Measurements from ENCODE around the gene MAGEA8.
"Not testable (repeated sequence)": the region's sequence is repeated elsewhere in the genome, so short reads cannot be mapped to it uniquely, and the experiment has no call there.

DNA sequence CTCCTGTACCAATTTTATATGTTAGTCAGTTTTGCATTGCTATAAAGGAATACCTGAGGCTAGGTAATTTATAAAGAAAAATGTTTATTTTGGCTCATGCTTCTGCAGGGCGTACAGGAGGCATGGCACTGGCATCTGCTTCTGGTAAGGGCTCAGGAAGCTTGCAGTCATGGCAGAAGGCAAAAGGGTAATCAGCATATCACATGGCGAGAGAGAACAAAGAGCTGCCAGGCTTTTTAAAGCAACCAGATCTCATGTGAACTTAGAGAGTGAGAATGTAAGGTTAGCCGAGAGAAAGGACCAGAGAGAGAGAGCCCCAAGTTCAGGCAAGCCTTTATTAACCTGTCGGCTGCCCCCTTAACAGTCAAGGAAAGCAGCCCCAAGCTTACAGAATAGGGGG, 42.9 kb downstream of the MAGEA8 start:
- TF ChIP-seq, protein P1, sequence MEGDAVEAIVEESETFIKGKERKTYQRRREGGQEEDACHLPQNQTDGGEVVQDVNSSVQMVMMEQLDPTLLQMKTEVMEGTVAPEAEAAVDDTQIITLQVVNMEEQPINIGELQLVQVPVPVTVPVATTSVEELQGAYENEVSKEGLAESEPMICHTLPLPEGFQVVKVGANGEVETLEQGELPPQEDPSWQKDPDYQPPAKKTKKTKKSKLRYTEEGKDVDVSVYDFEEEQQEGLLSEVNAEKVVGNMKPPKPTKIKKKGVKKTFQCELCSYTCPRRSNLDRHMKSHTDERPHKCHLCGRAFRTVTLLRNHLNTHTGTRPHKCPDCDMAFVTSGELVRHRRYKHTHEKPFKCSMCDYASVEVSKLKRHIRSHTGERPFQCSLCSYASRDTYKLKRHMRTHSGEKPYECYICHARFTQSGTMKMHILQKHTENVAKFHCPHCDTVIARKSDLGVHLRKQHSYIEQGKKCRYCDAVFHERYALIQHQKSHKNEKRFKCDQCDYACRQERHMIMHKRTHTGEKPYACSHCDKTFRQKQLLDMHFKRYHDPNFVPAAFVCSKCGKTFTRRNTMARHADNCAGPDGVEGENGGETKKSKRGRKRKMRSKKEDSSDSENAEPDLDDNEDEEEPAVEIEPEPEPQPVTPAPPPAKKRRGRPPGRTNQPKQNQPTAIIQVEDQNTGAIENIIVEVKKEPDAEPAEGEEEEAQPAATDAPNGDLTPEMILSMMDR (IDR thresholded peaks at IDR 0.05), result not testable (repeated sequence)
- not testable (repeated sequence) for TF ChIP-seq EZH2 (IDR thresholded peaks at IDR 0.05; ENCODE audit: borderline replicate concordance, insufficient read depth, low read depth, low read length, poor library complexity, severe bottlenecking)
